Neural progenitor cell (in vitro differentiated cells): ENCODE data around the gene SNX13. TPM values are rescaled to one million over a fixed set of nuclear protein-coding genes. Genes with fewer than 3 reads are reported as not detected.

ENCODE experiments used
- DNase-seq: peaks from one replicate; pipeline ENCODE4 v3.0.0-alpha.2; 2016; ENCODE audit warnings: low spot score
- H2AFZ ChIP-seq: fragments of 200-600 bp; sonication (generic); replicated peaks from 2 replicates; pipeline ENCODE4 v1.6.1; 2016; ENCODE audit warnings: antibody characterized with exemption
- H3F3A ChIP-seq: fragments of 200-600 bp; sonication (generic); 2 replicates; pipeline ENCODE4 v1.6.1; 2016; ENCODE audit warnings: antibody characterized with exemption, low read depth
- H3K27ac ChIP-seq: fragments of 200-600 bp; sonication (generic); 2 replicates; pipeline ENCODE4 v1.5.1; 2016; ENCODE audit warnings: mild to moderate bottlenecking
- H3K27me3 ChIP-seq: fragments of 200-600 bp; sonication (generic); 2 replicates; pipeline ENCODE4 v1.6.1; 2016; ENCODE audit warnings: mild to moderate bottlenecking, moderate library complexity
- H3K36me3 ChIP-seq: fragments of 200-600 bp; sonication (generic); 2 replicates; pipeline ENCODE4 v1.5.1; 2016
- H3K4me1 ChIP-seq: fragments of 200-600 bp; sonication (generic); 2 replicates; pipeline ENCODE4 v1.6.1; 2016; ENCODE audit warnings: mixed run types
- H3K4me2 ChIP-seq: fragments of 200-600 bp; sonication (generic); 2 replicates; pipeline ENCODE4 v1.6.1; 2016
- H3K4me3 ChIP-seq: fragments of 200-600 bp; sonication (generic); 2 replicates; pipeline ENCODE4 v1.5.1; 2016
- H3K79me2 ChIP-seq: fragments of 200-600 bp; sonication (generic); 2 replicates; pipeline ENCODE4 v1.6.1; 2016; ENCODE audit warnings: low read depth
- H3K9ac ChIP-seq: fragments of 200-600 bp; sonication (generic); 2 replicates; pipeline ENCODE4 v1.6.1; 2016
- H3K9me3 ChIP-seq: fragments of 200-600 bp; sonication (generic); 2 replicates; pipeline ENCODE4 v1.5.1; 2016; ENCODE audit warnings: low read depth
- H4K20me1 ChIP-seq: fragments of 200-600 bp; sonication (generic); 2 replicates; pipeline ENCODE4 v1.6.1; 2016; ENCODE audit warnings: low read depth
- H3K27ac Mint-ChIP-seq: 3 replicates; pipeline ENCODE4 v1.8.0; 2021; ENCODE audit warnings: mixed read lengths
- H3K27me3 Mint-ChIP-seq: 2 replicates; pipeline ENCODE4 v1.8.0; 2022; ENCODE audit warnings: low read depth, mild to moderate bottlenecking, inconsistent platforms, moderate library complexity, mixed read lengths; ENCODE audit not compliant: insufficient read depth
- H3K36me3 Mint-ChIP-seq: 3 replicates; pipeline ENCODE4 v1.8.0; 2021; ENCODE audit warnings: mixed read lengths
- H3K4me1 Mint-ChIP-seq: 3 replicates; pipeline ENCODE4 v1.8.0; 2021; ENCODE audit warnings: mixed read lengths
- H3K4me3 Mint-ChIP-seq: 3 replicates; pipeline ENCODE4 v1.8.0; 2021; ENCODE audit warnings: mild to moderate bottlenecking, moderate library complexity, mixed read lengths
- H3K9me3 Mint-ChIP-seq: 3 replicates; pipeline ENCODE4 v1.8.0; 2020; ENCODE audit warnings: mixed read lengths
- CTCF ChIP-seq: fragments of 200-600 bp; sonication (generic); IDR thresholded peaks from 2 replicates; pipeline ENCODE4 v1.5.1; 2017; ENCODE audit warnings: antibody characterized with exemption, mild to moderate bottlenecking
- EZH2 ChIP-seq: fragments of 200-600 bp; sonication (generic); IDR thresholded peaks from 2 replicates; pipeline ENCODE4 v1.6.1; 2017; ENCODE audit warnings: antibody characterized with exemption, mild to moderate bottlenecking, moderate library complexity
- EZH2phosphoT487 ChIP-seq: fragments of 200-600 bp; sonication (generic); IDR thresholded peaks from 2 replicates; pipeline ENCODE4 v1.6.1; 2017; ENCODE audit warnings: antibody characterized with exemption
- total RNA-seq: library from RNA; depleted of rRNA; stranded (reverse); fragments of >200 nt; gene quantifications from 2 replicates; pipeline ENCODE4 v1.2.3, GENCODE V29; 2015; ENCODE audit warnings: low replicate concordance

SNX13 gene
- total RNA-seq, 1 donor from 2014 or later: 67.5 TPM

DNA sequence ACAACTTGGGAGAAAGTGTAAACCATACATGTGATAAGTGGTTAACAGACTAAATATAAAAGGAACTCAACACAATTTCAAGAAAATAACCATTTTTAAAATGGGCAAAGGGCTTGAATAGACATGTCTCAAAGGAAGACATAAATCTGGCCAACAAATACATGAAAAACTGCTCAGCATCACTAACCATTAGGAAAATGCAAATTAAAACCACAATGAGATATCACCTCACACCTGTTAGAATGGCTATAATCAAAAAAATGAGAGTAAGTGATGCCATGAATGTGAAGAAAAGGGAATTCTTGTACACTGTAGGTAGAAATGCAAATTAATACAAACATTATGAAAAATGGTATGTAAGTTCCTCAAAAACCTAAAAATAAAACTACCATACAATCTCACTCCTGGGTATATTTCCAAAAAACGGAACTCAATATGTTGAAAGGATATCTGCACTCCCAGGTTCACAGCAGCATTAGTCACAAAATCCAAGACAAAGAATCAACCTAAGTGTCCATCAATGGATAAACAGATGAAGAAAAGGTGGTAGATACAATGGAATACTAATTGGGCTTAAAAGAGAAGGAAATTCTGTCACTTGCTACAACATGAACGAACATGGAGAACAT is 5.6 kb downstream of the SNX13 start:
- no peaks in the 10 kb centered on the region for H3K9me3 Mint-ChIP-seq
- no peak overlapping the region for H3K4me3 ChIP-seq
- no peak overlapping the region for H3K27ac Mint-ChIP-seq
- H3K79me2 ChIP-seq: peaks cover 100% of the 10 kb centered on the region
- H3K4me1 Mint-ChIP-seq: peaks cover 28% of the 10 kb centered on the region
- H3K36me3 ChIP-seq: no peaks in the 10 kb centered on the region
- H3K27me3 Mint-ChIP-seq: no peaks in the 10 kb centered on the region
- H3K4me3 Mint-ChIP-seq: no peak overlapping the region
- H2AFZ ChIP-seq: no peak overlapping the region
- DNase-seq: no peak
- H3F3A ChIP-seq: no peaks in the 10 kb centered on the region
- peaks cover 6% of the 10 kb centered on the region for H3K36me3 Mint-ChIP-seq
- no peak for TF ChIP-seq CTCF
- no peak overlapping the region for H3K27ac ChIP-seq
- H3K27me3 ChIP-seq: no peaks in the 10 kb centered on the region
- H3K4me2 ChIP-seq: no peak overlapping the region
- no peak overlapping the region for H3K9ac ChIP-seq
- peaks cover 15% of the 10 kb centered on the region for H3K4me1 ChIP-seq
- H4K20me1 ChIP-seq: peaks cover 9% of the 10 kb centered on the region
- H3K9me3 ChIP-seq: no peaks in the 10 kb centered on the region

- Histone ChIP-seq H3F3A (no peaks in the 10 kb centered on the region), H4K20me1 (peaks cover 12% of the 10 kb centered on the region), H3K27me3 (no peaks in the 10 kb centered on the region), H3K9me3 (no peaks in the 10 kb centered on the region), H3K27ac (no peak overlapping the region), H3K4me1 (peaks cover 12% of the 10 kb centered on the region), H3K36me3 (no peaks in the 10 kb centered on the region), H3K79me2 (peaks cover 100% of the 10 kb centered on the region), H3K4me2 (no peak overlapping the region), H3K4me3 (no peak overlapping the region), H2AFZ (no peak overlapping the region), H3K9ac (no peak overlapping the region)
- H3K4me3 Mint-ChIP-seq: no peak overlapping the region
- TF ChIP-seq EZH2 (no peak), EZH2phosphoT487 (no peak), CTCF (no peak)
- H3K27ac Mint-ChIP-seq: no peak overlapping the region
- no peak for DNase-seq
- no peaks in the 10 kb centered on the region for H3K9me3 Mint-ChIP-seq
- H3K4me1 Mint-ChIP-seq: peaks cover 23% of the 10 kb centered on the region
- H3K27me3 Mint-ChIP-seq: no peaks in the 10 kb centered on the region
- H3K36me3 Mint-ChIP-seq: peaks cover 6% of the 10 kb centered on the region
These were observed 6.2 kb downstream of the SNX13 start for GRCh38 chr7:17934094-17934493.

DNA sequence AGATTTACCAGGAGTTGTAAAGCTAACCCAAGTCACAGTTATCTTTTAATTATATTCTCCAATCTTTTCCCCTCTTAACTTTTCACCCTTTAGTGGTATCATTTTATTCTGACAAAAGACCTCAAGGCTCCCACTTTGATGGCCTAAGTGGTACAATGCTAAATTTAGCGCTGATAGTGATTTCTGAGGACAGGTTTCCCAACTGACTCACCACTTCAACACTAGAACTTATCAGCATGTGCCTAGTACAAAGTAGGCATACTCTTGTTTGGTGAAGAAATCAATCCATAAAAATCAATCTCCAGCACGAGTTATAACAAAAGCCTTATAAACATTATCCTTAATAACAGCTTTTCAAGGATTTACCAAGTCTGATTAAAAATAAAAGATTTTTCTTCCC is 7.5 kb downstream of the SNX13 start:
- no peak overlapping the region for H3K9ac ChIP-seq
- TF ChIP-seq EZH2phosphoT487 (no peak), CTCF (no peak), EZH2 (no peak)
- no peak overlapping the region for H3K4me3 ChIP-seq
- H2AFZ ChIP-seq: no peak overlapping the region
- H4K20me1 ChIP-seq: peaks cover 14% of the 10 kb centered on the region
- no peak overlapping the region for H3K4me2 ChIP-seq
- peaks cover 1% of the 10 kb centered on the region for H3K4me1 ChIP-seq
- H3K4me1 Mint-ChIP-seq: peaks cover 10% of the 10 kb centered on the region
- no peak for DNase-seq
- no peak overlapping the region for H3K27ac ChIP-seq
- peaks cover 100% of the 10 kb centered on the region for H3K79me2 ChIP-seq
- peaks cover 6% of the 10 kb centered on the region for H3K36me3 Mint-ChIP-seq
- no peaks in the 10 kb centered on the region for H3F3A ChIP-seq
- no peaks in the 10 kb centered on the region for H3K9me3 Mint-ChIP-seq
- H3K27me3 ChIP-seq: no peaks in the 10 kb centered on the region
- H3K9me3 ChIP-seq: no peaks in the 10 kb centered on the region
- no peaks in the 10 kb centered on the region for H3K27me3 Mint-ChIP-seq
- H3K27ac Mint-ChIP-seq: no peak overlapping the region
- H3K36me3 ChIP-seq: no peaks in the 10 kb centered on the region
- no peak overlapping the region for H3K4me3 Mint-ChIP-seq
